Measurements from ENCODE around the gene MYO1E. TPM values are rescaled to one million over a fixed set of nuclear protein-coding genes. Genes with fewer than 3 reads are reported as not detected.

The MYO1E gene
- total RNA-seq, 1 experiment from 2014 or later = 68.8 TPM

DNA sequence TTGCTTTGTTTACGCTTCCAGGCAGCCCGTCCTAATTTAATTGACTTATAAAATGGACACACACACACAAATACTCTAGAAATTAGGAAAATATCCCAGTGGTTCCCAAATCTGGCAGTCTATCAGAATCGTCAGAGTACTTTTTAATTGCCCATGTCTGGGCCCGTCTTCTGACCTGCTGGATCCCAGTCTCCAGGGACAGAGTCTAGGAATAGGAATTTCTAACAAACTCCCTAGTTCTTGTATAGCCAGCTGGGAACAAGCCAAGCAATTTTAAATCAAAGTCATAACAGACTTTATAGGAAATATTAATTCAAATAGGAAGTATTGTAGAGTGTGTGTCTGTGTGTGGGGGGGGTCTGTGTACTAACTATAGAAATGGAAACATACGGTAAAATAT is 132.6 kb downstream of the MYO1E start:
- ATAC-seq (no peak), DNase-seq (no peak)
- H3K27me3 ChIP-seq (ENCODE audit: low read length) = no peaks in the 10 kb centered on the region
- no peaks in the 10 kb centered on the region for H3F3A ChIP-seq (ENCODE audit: low read length, unreplicated experiment)
- POLR2A ChIA-PET (ENCODE audit: unreplicated experiment) = no interaction called here
- H3K27ac ChIP-seq (ENCODE audit: low read length) = no peak overlapping the region
- peaks cover 3% of the 10 kb centered on the region; the same call in 1 of the 2 replicates for H3K36me3 ChIP-seq (ENCODE audit: low read depth, low read length)
- H3K4me3 ChIP-seq (ENCODE audit: low read length) = no peak overlapping the region
- no peaks in the 10 kb centered on the region for H3K9me3 ChIP-seq (ENCODE audit: low read length)
- no TSS peak for BruUV-seq (replicated peaks)
- H3K79me2 ChIP-seq (ENCODE audit: low read length) = peaks cover 14% of the 10 kb centered on the region
- CTCF ChIA-PET = no interaction called here
- no peak overlapping the region for H3K4me2 ChIP-seq (ENCODE audit: low read length)
- intact Hi-C loops (cut with micrococcal nuclease) = loop anchor here (10.0 kb wide), 2 partner anchors 65 to 135 kb away; partner anchors contain the start of gene MYO1E
- no peaks in the 10 kb centered on the region for H4K20me1 ChIP-seq (ENCODE audit: low read length)
- 0 out of 2 replicates have a peak, but pooled peaks cover 4% of the 10 kb centered on the region for H3K4me1 ChIP-seq (ENCODE audit: insufficient read depth, low read length)
- no peak overlapping the region for H2AFZ ChIP-seq (ENCODE audit: low read length)
- TF ChIP-seq, protein P1, sequence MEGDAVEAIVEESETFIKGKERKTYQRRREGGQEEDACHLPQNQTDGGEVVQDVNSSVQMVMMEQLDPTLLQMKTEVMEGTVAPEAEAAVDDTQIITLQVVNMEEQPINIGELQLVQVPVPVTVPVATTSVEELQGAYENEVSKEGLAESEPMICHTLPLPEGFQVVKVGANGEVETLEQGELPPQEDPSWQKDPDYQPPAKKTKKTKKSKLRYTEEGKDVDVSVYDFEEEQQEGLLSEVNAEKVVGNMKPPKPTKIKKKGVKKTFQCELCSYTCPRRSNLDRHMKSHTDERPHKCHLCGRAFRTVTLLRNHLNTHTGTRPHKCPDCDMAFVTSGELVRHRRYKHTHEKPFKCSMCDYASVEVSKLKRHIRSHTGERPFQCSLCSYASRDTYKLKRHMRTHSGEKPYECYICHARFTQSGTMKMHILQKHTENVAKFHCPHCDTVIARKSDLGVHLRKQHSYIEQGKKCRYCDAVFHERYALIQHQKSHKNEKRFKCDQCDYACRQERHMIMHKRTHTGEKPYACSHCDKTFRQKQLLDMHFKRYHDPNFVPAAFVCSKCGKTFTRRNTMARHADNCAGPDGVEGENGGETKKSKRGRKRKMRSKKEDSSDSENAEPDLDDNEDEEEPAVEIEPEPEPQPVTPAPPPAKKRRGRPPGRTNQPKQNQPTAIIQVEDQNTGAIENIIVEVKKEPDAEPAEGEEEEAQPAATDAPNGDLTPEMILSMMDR (conservative IDR thresholded peaks at IDR 0.05; ENCODE audit: low read depth, low read length) = no peak
- TF ChIP-seq EZH2 (IDR thresholded peaks at IDR 0.05; ENCODE audit: low read length, unreplicated experiment) (no peak), EZH2phosphoT487 (IDR thresholded peaks at IDR 0.05; ENCODE audit: borderline replicate concordance, low read length) (no peak)
- no peaks in the 10 kb centered on the region for H3K9me2 ChIP-seq (replicated peaks; ENCODE audit: low read length)
- H3K9ac ChIP-seq (ENCODE audit: low read length) = no peak overlapping the region

DNA sequence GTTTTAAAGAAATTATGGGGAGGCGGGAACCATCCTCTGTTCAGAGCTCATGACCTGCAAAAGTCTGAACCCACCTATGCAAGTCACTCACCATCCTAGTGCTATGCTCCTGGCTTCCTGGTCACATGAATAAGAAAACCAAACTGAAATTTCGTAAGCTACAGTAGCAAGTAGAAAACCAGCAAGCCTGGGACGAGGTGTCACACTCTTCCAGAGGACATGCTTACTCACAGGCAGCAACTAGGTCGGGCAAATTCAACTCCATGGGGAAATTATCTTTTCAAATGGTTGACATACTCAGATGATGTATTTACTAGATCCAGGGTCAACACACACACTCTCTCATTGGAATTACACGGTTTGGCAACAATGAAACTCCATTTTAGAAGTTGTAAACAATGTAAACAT is 134.7 kb downstream of the MYO1E start:
- DNase-seq (no peak), ATAC-seq (no peak)
- no peak overlapping the region for H3K4me3 ChIP-seq (ENCODE audit: low read length)
- H3K36me3 ChIP-seq (ENCODE audit: low read depth, low read length) = 0 out of 2 replicates have a peak, but pooled peaks cover 3% of the 10 kb centered on the region
- no TSS peak for BruUV-seq (replicated peaks)
- H3K79me2 ChIP-seq (ENCODE audit: low read length) = peaks cover 14% of the 10 kb centered on the region
- H3K9me2 ChIP-seq (replicated peaks; ENCODE audit: low read length) = no peaks in the 10 kb centered on the region
- no peaks in the 10 kb centered on the region for H3K27me3 ChIP-seq (ENCODE audit: low read length)
- no peak overlapping the region for H3K27ac ChIP-seq (ENCODE audit: low read length)
- ChIA-PET CTCF (no interaction called here), POLR2A (ENCODE audit: unreplicated experiment) (no interaction called here)
- TF ChIP-seq EZH2phosphoT487 (IDR thresholded peaks at IDR 0.05; ENCODE audit: borderline replicate concordance, low read length) = no peak
- no peak for TF ChIP-seq EZH2 (IDR thresholded peaks at IDR 0.05; ENCODE audit: low read length, unreplicated experiment)
- TF ChIP-seq, protein P1 (conservative IDR thresholded peaks at IDR 0.05; ENCODE audit: low read depth, low read length) = no peak
- no peaks in the 10 kb centered on the region for H3F3A ChIP-seq (ENCODE audit: low read length, unreplicated experiment)
- intact Hi-C loops (cut with micrococcal nuclease) = no loop called here
- H3K4me1 ChIP-seq (ENCODE audit: insufficient read depth, low read length) = 0 out of 2 replicates have a peak, but pooled peaks cover 4% of the 10 kb centered on the region
- no peaks in the 10 kb centered on the region for H4K20me1 ChIP-seq (ENCODE audit: low read length)
- no peak overlapping the region for H3K4me2 ChIP-seq (ENCODE audit: low read length)
- H3K9ac ChIP-seq (ENCODE audit: low read length) = no peak overlapping the region
- H3K9me3 ChIP-seq (ENCODE audit: low read length) = no peaks in the 10 kb centered on the region
- H2AFZ ChIP-seq (ENCODE audit: low read length) = no peak overlapping the region

DNA sequence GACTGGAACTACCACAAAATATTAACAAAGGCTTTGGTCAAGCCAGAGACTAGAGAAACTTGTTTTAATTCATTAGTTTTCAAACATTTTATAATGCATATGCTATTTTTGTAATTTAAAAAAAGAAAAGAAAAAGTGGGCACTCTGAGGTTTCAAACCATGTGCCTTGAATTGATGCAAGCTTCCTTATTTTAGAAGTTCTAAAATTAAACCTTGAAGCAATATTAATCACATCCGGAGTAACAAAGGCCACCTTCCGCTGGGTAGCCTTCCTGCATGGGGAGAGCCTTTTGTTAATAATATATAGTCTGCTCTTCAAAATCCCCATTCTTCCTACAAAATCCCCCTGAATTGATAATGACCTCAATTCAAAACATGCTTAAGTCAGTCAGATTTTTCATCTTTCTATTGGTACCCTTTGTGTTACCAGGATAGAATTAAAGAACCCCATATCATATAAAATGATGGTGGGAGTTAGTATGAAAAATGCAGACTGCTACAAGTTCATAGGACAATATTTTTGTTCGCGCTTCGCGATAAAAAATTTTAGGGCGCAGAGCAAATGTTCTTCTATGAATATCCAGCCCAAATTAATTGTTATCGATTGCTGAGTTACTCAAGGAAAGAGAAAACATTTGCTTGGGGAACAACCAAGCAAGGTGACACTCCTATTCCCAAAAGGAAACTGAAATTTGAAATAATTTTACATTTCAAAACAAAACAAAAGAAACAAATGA is 135.4 kb downstream of the MYO1E start:
- Histone ChIP-seq H3K36me3 (ENCODE audit: low read depth, low read length) (0 out of 2 replicates have a peak, but pooled peaks cover 3% of the 10 kb centered on the region), H3F3A (ENCODE audit: low read length, unreplicated experiment) (no peaks in the 10 kb centered on the region), H3K27ac (ENCODE audit: low read length) (no peak overlapping the region), H3K4me1 (ENCODE audit: insufficient read depth, low read length) (no peaks in the 10 kb centered on the region), H3K79me2 (ENCODE audit: low read length) (peaks cover 14% of the 10 kb centered on the region), H3K9me2 (replicated peaks; ENCODE audit: low read length) (no peaks in the 10 kb centered on the region), H3K9me3 (ENCODE audit: low read length) (no peaks in the 10 kb centered on the region), H3K4me2 (ENCODE audit: low read length) (no peak overlapping the region), H3K4me3 (ENCODE audit: low read length) (no peak overlapping the region), H3K9ac (ENCODE audit: low read length) (no peak overlapping the region), H4K20me1 (ENCODE audit: low read length) (no peaks in the 10 kb centered on the region), H3K27me3 (ENCODE audit: low read length) (no peaks in the 10 kb centered on the region), H2AFZ (ENCODE audit: low read length) (no peak overlapping the region)
- ChIA-PET CTCF (no interaction called here), POLR2A (ENCODE audit: unreplicated experiment) (no interaction called here)
- TF ChIP-seq, protein P1 (conservative IDR thresholded peaks at IDR 0.05; ENCODE audit: low read depth, low read length) = no peak
- TF ChIP-seq EZH2 (IDR thresholded peaks at IDR 0.05; ENCODE audit: low read length, unreplicated experiment) = no peak
- ATAC-seq (no peak), DNase-seq (no peak)
- intact Hi-C loops (cut with micrococcal nuclease) = no loop called here
- BruUV-seq (replicated peaks) = no TSS peak
